Neuronal stem cell (in vitro differentiated cells): ENCODE measurements around the gene AVPI1.

Source experiments
- DNase-seq: peaks from one replicate; pipeline ENCODE4 v3.0.0-alpha.2; 2013; ENCODE audit warnings: low spot score
- H2AFZ ChIP-seq: one replicate; pipeline ENCODE4 v1.6.1; 2013; ENCODE audit warnings: mild to moderate bottlenecking, low read length, inconsistent platforms
- H2AK5ac ChIP-seq: 2 replicates; pipeline ENCODE4 v1.6.1; 2013; ENCODE audit warnings: low read depth, mild to moderate bottlenecking, inconsistent platforms, low read length, moderate library complexity, mixed read lengths
- H2BK120ac ChIP-seq: 2 replicates; pipeline ENCODE4 v1.6.1; 2013; ENCODE audit warnings: low read depth, mild to moderate bottlenecking, inconsistent platforms, low read length, moderate library complexity, mixed read lengths
- H2BK12ac ChIP-seq: one replicate; pipeline ENCODE4 v1.6.1; 2013; ENCODE audit warnings: low read length, inconsistent platforms
- H2BK15ac ChIP-seq: 2 replicates; pipeline ENCODE4 v1.6.1; 2013; ENCODE audit warnings: mild to moderate bottlenecking, low read length, inconsistent platforms, mixed read lengths
- H2BK5ac ChIP-seq: one replicate; pipeline ENCODE4 v1.6.1; 2013; ENCODE audit warnings: inconsistent platforms, mild to moderate bottlenecking, low read length, moderate library complexity
- H3K14ac ChIP-seq: one replicate; pipeline ENCODE4 v1.6.1; 2013; ENCODE audit warnings: low read length, inconsistent platforms
- H3K18ac ChIP-seq: 2 replicates; pipeline ENCODE4 v1.6.1; 2013; ENCODE audit warnings: low read length, inconsistent platforms
- H3K23ac ChIP-seq: 2 replicates; pipeline ENCODE4 v1.6.1; 2013; ENCODE audit warnings: low read depth, mild to moderate bottlenecking, mixed read lengths, low read length, inconsistent platforms; ENCODE audit not compliant: poor library complexity
- H3K27ac ChIP-seq: replicated peaks from 3 replicates; pipeline ENCODE4 v1.5.1; 2013; ENCODE audit warnings: low read length, inconsistent platforms
- H3K27me3 ChIP-seq, 3 experiments: 2 replicates each; pipeline ENCODE4 v1.6.1; 2013; ENCODE audit warnings: low read length in 3 of 3, mild to moderate bottlenecking in 2 of 3, inconsistent platforms in 1 of 3, low read depth in 1 of 3, mixed read lengths in 1 of 3, moderate library complexity in 1 of 3; ENCODE audit not compliant: control insufficient read depth in 3 of 3, insufficient read depth in 3 of 3
- H3K36me3 ChIP-seq, 2 donors: replicated peaks in 1 of 2; 2 replicates each; pipeline ENCODE4 v1.6.1; 2013; ENCODE audit warnings: low read length in 2 of 2; ENCODE audit not compliant: control insufficient read depth in 2 of 2, insufficient read depth in 2 of 2
- H3K4ac ChIP-seq: 2 replicates; pipeline ENCODE4 v1.6.1; 2013; ENCODE audit warnings: inconsistent platforms, mild to moderate bottlenecking, low read length, moderate library complexity
- H3K4me1 ChIP-seq, 2 donors: 1 replicate in 1 of 2; 2 replicates in 1 of 2; pipeline ENCODE4 v1.6.1; 2013; ENCODE audit warnings: low read length in 2 of 2, low read depth in 1 of 2; ENCODE audit not compliant: control insufficient read depth in 2 of 2, insufficient read depth in 1 of 2
- H3K4me2 ChIP-seq: one replicate; pipeline ENCODE4 v1.6.1; 2013; ENCODE audit warnings: mild to moderate bottlenecking, low read length, inconsistent platforms; ENCODE audit not compliant: insufficient read depth, poor library complexity, severe bottlenecking
- H3K4me3 ChIP-seq, 2 donors: 2 replicates each; pipeline ENCODE4 v1.5.1; 2013; ENCODE audit warnings: low read length in 2 of 2, mild to moderate bottlenecking in 2 of 2, inconsistent platforms in 1 of 2, moderate library complexity in 1 of 2
- H3K79me1 ChIP-seq: one replicate; pipeline ENCODE4 v1.6.1; 2013; ENCODE audit warnings: low read depth, mild to moderate bottlenecking, inconsistent platforms, low read length, moderate library complexity
- H3K9ac ChIP-seq: one replicate; pipeline ENCODE4 v1.6.1; 2013; ENCODE audit warnings: mild to moderate bottlenecking, low read depth, low read length, inconsistent platforms; ENCODE audit not compliant: poor library complexity
- H3K9me3 ChIP-seq, 2 donors: replicated peaks in 1 of 2; 2 replicates each; pipeline versions ENCODE3 to v1.6.1; 2013; ENCODE audit warnings: low read length in 2 of 2, mild to moderate bottlenecking in 2 of 2, inconsistent platforms in 1 of 2, low read depth in 1 of 2, mixed read lengths in 1 of 2, moderate library complexity in 1 of 2; ENCODE audit not compliant: control insufficient read depth in 2 of 2, insufficient read depth in 1 of 2
- H4K8ac ChIP-seq: one replicate; pipeline ENCODE4 v1.6.1; 2013; ENCODE audit warnings: low read depth, mild to moderate bottlenecking, inconsistent platforms, low read length, moderate library complexity
- H4K91ac ChIP-seq: one replicate; pipeline ENCODE4 v1.6.1; 2013; ENCODE audit warnings: low read length, low read depth, mild to moderate bottlenecking, inconsistent platforms; ENCODE audit not compliant: poor library complexity
- WGBS, 2 donors: extraction: QIAGEN DNeasy Blood & Tissue Kit; methylation state at CpG; one replicate each; pipeline ENCODE4 v1.1.7; 2013; ENCODE audit warnings: missing lambda C conversion rate in 2 of 2, mixed read lengths in 1 of 2; ENCODE audit not compliant: insufficient read length in 2 of 2, insufficient replicate concordance in 1 of 2; ENCODE audit errors: extremely low coverage in 2 of 2; 5-methylcytosine and 5-hydroxymethylcytosine counted together

AVPI1 gene

GRCh38 chr10:97632949-97633884 is 53.8 kb downstream of the AVPI1 start, which contains the start of gene MORN4:
MORN4 (minus strand) TSS chr10:97633500; CDS start chr10:97619653, 13,847 bp downstream.
- Histone ChIP-seq H2AFZ (peak within 1 kb of the TSS; percentile 99), H4K8ac (no peak within 1 kb of the TSS), H3K9ac (peak within 1 kb of the TSS; percentile 93), H2BK15ac (peak within 1 kb of the TSS; percentile 53), H3K9me3 (no peaks in the 10 kb centered on the region), H2BK12ac (no peak within 1 kb of the TSS), H3K4me1 (peaks cover 0 to 7% of the 10 kb centered on the region in 2 donors), H4K91ac (no peak within 1 kb of the TSS), H3K18ac (peak within 1 kb of the TSS; percentile 93), H3K23ac (peak within 1 kb of the TSS; percentile 59), H3K79me1 (no peaks in the 10 kb centered on the region), H2BK120ac (no peak within 1 kb of the TSS), H3K14ac (peak within 1 kb of the TSS; percentile 47), H3K4ac (no peak within 1 kb of the TSS), H2AK5ac (no peak within 1 kb of the TSS), H3K4me2 (peak within 1 kb of the TSS; percentile 68), H2BK5ac (peak within 1 kb of the TSS; percentile 77), H3K4me3 (peak within 1 kb of the TSS; percentile 93), H3K27me3 (no peaks in the 10 kb centered on the region), H3K27ac (peak within 1 kb of the TSS; percentile 53), H3K36me3 (peaks cover 2 to 8% of the 10 kb centered on the region in 2 donors)
- no CpG with 5 or more reads among the region's 62 CpGs for WGBS, 2 donors
- peak; percentile 89 for DNase-seq

- Histone ChIP-seq H3K18ac (no peak overlapping the region), H4K8ac (no peak overlapping the region), H2BK15ac (no peak overlapping the region), H3K4ac (no peak overlapping the region), H3K27me3 (no peaks in the 10 kb centered on the region), H3K4me2 (no peak overlapping the region), H3K9ac (no peak overlapping the region), H3K4me3 (no peak overlapping the region), H3K27ac (no peak overlapping the region), H2AFZ (no peak overlapping the region), H2BK12ac (no peak overlapping the region), H3K36me3 (peaks cover 2 to 8% of the 10 kb centered on the region in 2 donors), H2AK5ac (no peak overlapping the region), H2BK120ac (no peak overlapping the region), H3K79me1 (no peaks in the 10 kb centered on the region), H3K23ac (no peak overlapping the region), H2BK5ac (no peak overlapping the region), H3K4me1 (peaks cover 0 to 7% of the 10 kb centered on the region in 2 donors), H4K91ac (no peak overlapping the region), H3K14ac (no peak overlapping the region), H3K9me3 (no peaks in the 10 kb centered on the region)
- no peak for DNase-seq
Measured at GRCh38 chr10:97631098-97631497, 55.9 kb downstream of the AVPI1 start.

DNA sequence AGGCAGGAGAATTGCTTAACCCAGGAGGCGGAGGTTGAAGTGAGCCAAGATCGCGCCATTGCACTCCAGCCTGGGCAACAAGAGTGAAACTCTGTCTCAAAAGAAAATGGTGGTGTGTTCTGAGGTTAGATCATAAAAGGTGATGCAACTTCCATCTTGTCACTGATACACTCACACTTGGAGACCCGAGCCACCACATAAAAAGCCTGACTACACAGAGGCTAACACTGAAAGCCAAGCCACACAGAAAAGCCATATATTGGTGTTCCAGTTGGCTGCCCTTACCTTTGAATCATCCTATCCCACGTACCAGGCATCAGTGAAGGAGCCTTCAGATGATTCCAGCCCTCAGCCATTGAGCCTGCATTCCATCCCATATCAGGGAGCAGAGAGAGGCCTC is 57.8 kb downstream of the AVPI1 start:
- no peak overlapping the region for H4K91ac ChIP-seq
- H3K27ac ChIP-seq: no peak overlapping the region
- H3K79me1 ChIP-seq: no peaks in the 10 kb centered on the region
- no peak overlapping the region for H4K8ac ChIP-seq
- H2BK120ac ChIP-seq: no peak overlapping the region
- H3K14ac ChIP-seq: no peak overlapping the region
- H3K4ac ChIP-seq: no peak overlapping the region
- H3K36me3 ChIP-seq: peaks cover 2 to 8% of the 10 kb centered on the region in 2 donors
- no peaks in the 10 kb centered on the region for H3K9me3 ChIP-seq
- no peak for DNase-seq
- H2BK12ac ChIP-seq: no peak overlapping the region
- no peaks in the 10 kb centered on the region for H3K27me3 ChIP-seq
- no peak overlapping the region for H3K4me3 ChIP-seq
- no peak overlapping the region for H2AFZ ChIP-seq
- no peak overlapping the region for H3K4me2 ChIP-seq
- no peak overlapping the region for H2AK5ac ChIP-seq
- WGBS, 2 donors: no CpG with 5 or more reads among the region's 5 CpGs
- no peak overlapping the region for H3K23ac ChIP-seq
- no peak overlapping the region for H2BK15ac ChIP-seq
- peaks cover 0 to 7% of the 10 kb centered on the region in 2 donors for H3K4me1 ChIP-seq
- no peak overlapping the region for H3K18ac ChIP-seq
- no peak overlapping the region for H2BK5ac ChIP-seq
- H3K9ac ChIP-seq: no peak overlapping the region

DNA sequence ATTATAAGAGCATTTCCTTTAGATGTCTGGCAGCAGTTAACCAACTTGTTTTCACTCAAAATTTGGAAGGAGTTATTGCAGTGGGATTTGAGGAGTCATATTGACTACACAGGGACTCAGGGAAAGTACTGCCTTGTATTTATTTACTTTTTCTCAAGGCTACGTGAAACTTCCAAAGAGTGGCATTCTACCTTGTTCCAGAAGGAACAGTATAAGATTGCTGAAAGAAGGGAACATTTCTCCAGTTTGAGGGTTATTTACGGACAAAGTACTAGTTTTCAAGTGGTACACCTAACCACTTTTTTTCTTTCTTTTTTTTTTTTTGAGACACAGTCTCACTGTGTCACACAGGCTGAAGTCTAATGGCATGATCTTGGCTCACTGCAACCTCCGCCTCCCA is 58.8 kb downstream of the AVPI1 start:
- no peak overlapping the region for H3K9ac ChIP-seq
- no peak overlapping the region for H3K4ac ChIP-seq
- H2BK5ac ChIP-seq: no peak overlapping the region
- H3K4me2 ChIP-seq: no peak overlapping the region
- WGBS, 2 donors: no CpG with 5 or more reads among the region's 3 CpGs
- no peak overlapping the region for H3K23ac ChIP-seq
- H2BK120ac ChIP-seq: no peak overlapping the region
- no peak overlapping the region for H2BK12ac ChIP-seq
- no peak overlapping the region for H3K18ac ChIP-seq
- no peak overlapping the region for H3K4me3 ChIP-seq
- no peak overlapping the region for H3K27ac ChIP-seq
- no peaks in the 10 kb centered on the region for H3K79me1 ChIP-seq
- peaks cover 0 to 4% of the 10 kb centered on the region in 2 donors for H3K4me1 ChIP-seq
- peaks cover 2 to 8% of the 10 kb centered on the region in 2 donors for H3K36me3 ChIP-seq
- no peak overlapping the region for H2BK15ac ChIP-seq
- no peak overlapping the region for H2AFZ ChIP-seq
- no peak overlapping the region for H4K8ac ChIP-seq
- H4K91ac ChIP-seq: no peak overlapping the region
- DNase-seq: no peak
- H2AK5ac ChIP-seq: no peak overlapping the region
- no peak overlapping the region for H3K14ac ChIP-seq
- no peaks in the 10 kb centered on the region for H3K9me3 ChIP-seq
- no peaks in the 10 kb centered on the region for H3K27me3 ChIP-seq
